Activated CD8-positive, alpha-beta memory T cell treated with anti-CD3 and anti-CD28 coated beads for 36 hours (primary cell): ENCODE results near the gene RGL1. TPM values are rescaled to one million over a fixed set of nuclear protein-coding genes. Genes with fewer than 3 reads are reported as not detected.
"Not testable (repeated sequence)": the region's sequence is repeated elsewhere in the genome, so short reads cannot be mapped to it uniquely, and the experiment has no call there.

Experiments used
- CTCF ChIA-PET: fragments of 350-600 bp; sonication (Branson Sonifier 250); formaldehyde crosslinking; loops from one replicate; lab custom pipeline; 2021; ENCODE audit warnings: antibody characterized with exemption; lab: Charles Lee
- POLR2A ChIA-PET: fragments of 350-600 bp; sonication (Branson Sonifier 250); formaldehyde crosslinking; loops from one replicate; lab custom pipeline; 2021; ENCODE audit warnings: antibody characterized with exemption; lab: Charles Lee
- total RNA-seq, 2 experiments: library from RNA; stranded (reverse); gene quantifications; one replicate each; pipeline ENCODE4 v1.2.3, GENCODE V29; 2021

The RGL1 gene
- total RNA-seq, 2 experiments from 2014 or later: 1.6 to 2.0 TPM

- CTCF ChIA-PET: interaction anchor here (0.5 kb wide), 1 partner anchor 182 kb away, joined by 4 read pairs; no protein-coding TSS in a partner anchor
- POLR2A ChIA-PET: no interaction called here
Observed at GRCh38 chr1:183783767-183784637, 20.9 kb upstream of the RGL1 start.

- CTCF ChIA-PET, POLR2A ChIA-PET: not testable (repeated sequence)
Observed at GRCh38 chr1:183785921-183786320, 19.0 kb upstream of the RGL1 start.

- ChIA-PET CTCF (interaction anchor here (0.6 kb wide), 1 partner anchor 753 kb away, joined by 3 read pairs; no protein-coding TSS in a partner anchor), POLR2A (no interaction called here)
Observed at GRCh38 chr1:183787704-183788103, 17.2 kb upstream of the RGL1 start.

- CTCF ChIA-PET: no interaction called here
- POLR2A ChIA-PET: no interaction called here
Observed at GRCh38 chr1:183791319-183791718, 13.6 kb upstream of the RGL1 start.

- POLR2A ChIA-PET: no interaction called here
- CTCF ChIA-PET: no interaction called here
Observed at GRCh38 chr1:183792300-183792699, 12.6 kb upstream of the RGL1 start.

GRCh38 chr1:183794088-183794487 is 10.8 kb upstream of the RGL1 start:
- CTCF ChIA-PET: no interaction called here
- POLR2A ChIA-PET: no interaction called here

GRCh38 chr1:183800449-183800848 is 4.5 kb upstream of the RGL1 start:
- POLR2A ChIA-PET: no interaction called here
- CTCF ChIA-PET: no interaction called here

GRCh38 chr1:183801649-183802048 is 3.3 kb upstream of the RGL1 start:
- CTCF ChIA-PET: no interaction called here

GRCh38 chr1:183804387-183804786 is 533 bp upstream of the RGL1 start:
- POLR2A ChIA-PET: no interaction called here
- CTCF ChIA-PET: no interaction called here

More at GRCh38 chr1:183801649-183802048, 3.3 kb upstream of the RGL1 start:
- POLR2A ChIA-PET: no interaction called here

- POLR2A ChIA-PET: no interaction called here
Observed at GRCh38 chr1:183806125-183806524, 1.2 kb downstream of the RGL1 start.

GRCh38 chr1:183806675-183807074 is 1.8 kb downstream of the RGL1 start:
- ChIA-PET POLR2A (no interaction called here), CTCF (no interaction called here)

More at GRCh38 chr1:183806125-183806524, 1.2 kb downstream of the RGL1 start:
- CTCF ChIA-PET: no interaction called here

GRCh38 chr1:183807549-183808168 is 2.7 kb downstream of the RGL1 start:
- ChIA-PET POLR2A (no interaction called here), CTCF (no interaction called here)

- POLR2A ChIA-PET: no interaction called here
- CTCF ChIA-PET: no interaction called here
Observed at GRCh38 chr1:183808296-183809027, 3.5 kb downstream of the RGL1 start.

- POLR2A ChIA-PET: no interaction called here
- CTCF ChIA-PET: no interaction called here
Observed at GRCh38 chr1:183810121-183810520, 5.2 kb downstream of the RGL1 start.

- CTCF ChIA-PET: no interaction called here
- POLR2A ChIA-PET: interaction anchor here (0.5 kb wide), 1 partner anchor 249 kb away, joined by 3 read pairs; no protein-coding TSS in a partner anchor
Observed at GRCh38 chr1:183810756-183811544, 6.0 kb downstream of the RGL1 start.

GRCh38 chr1:183812128-183812527 is 7.2 kb downstream of the RGL1 start:
- POLR2A ChIA-PET: no interaction called here

GRCh38 chr1:183812686-183813569 is 8.0 kb downstream of the RGL1 start:
- POLR2A ChIA-PET: no interaction called here

More at GRCh38 chr1:183812128-183812527, 7.2 kb downstream of the RGL1 start:
- CTCF ChIA-PET: no interaction called here

GRCh38 chr1:183814121-183814681 is 9.3 kb downstream of the RGL1 start:
- CTCF ChIA-PET: no interaction called here
- POLR2A ChIA-PET: no interaction called here

More at GRCh38 chr1:183812686-183813569, 8.0 kb downstream of the RGL1 start:
- CTCF ChIA-PET: no interaction called here
